GM18507 (cell line): ENCODE results near the gene AMN.

Source experiments
- DNase-seq: peaks from one replicate; pipeline ENCODE4 v3.0.0; 2011; ENCODE audit warnings: low read depth; ENCODE audit not compliant: insufficient read length; ENCODE audit errors: extremely low spot score
- FAIRE-seq: peaks from 2 replicates; lab custom pipeline; 2011; peaks lifted over from hg19 to GRCh38; lab: Jason Lieb, UNC

Gene AMN

GRCh38 chr14:102940729-102941362 lies 18.4 kb downstream of the AMN start:
- DNase-seq, result no peak
- FAIRE-seq, result no peak

- DNase-seq (no peak), FAIRE-seq (no peak)
Measured at GRCh38 chr14:102941419-102942011, 19.1 kb downstream of the AMN start.

GRCh38 chr14:102942069-102942468 lies 19.6 kb downstream of the AMN start:
- DNase-seq (no peak), FAIRE-seq (no peak)

- no peak for DNase-seq
- FAIRE-seq, result no peak
Measured at GRCh38 chr14:102943454-102943853, 21.0 kb downstream of the AMN start.

- DNase-seq, result no peak
- FAIRE-seq, result no peak
Measured at GRCh38 chr14:102943979-102944378, 21.5 kb downstream of the AMN start.

GRCh38 chr14:102944448-102945330 lies 22.2 kb downstream of the AMN start:
- DNase-seq (no peak), FAIRE-seq (no peak)

- FAIRE-seq (no peak), DNase-seq (no peak)
Measured at GRCh38 chr14:102945346-102946130, 23.1 kb downstream of the AMN start.

- DNase-seq, result no peak
- no peak for FAIRE-seq
Measured at GRCh38 chr14:102947321-102948103, 25.0 kb downstream of the AMN start.

- FAIRE-seq (no peak), DNase-seq (no peak)
Measured at GRCh38 chr14:102948698-102949061, 26.2 kb downstream of the AMN start.

- FAIRE-seq (peak; percentile 80), DNase-seq (peak; percentile 37)
Measured at GRCh38 chr14:102949062-102949800, 26.8 kb downstream of the AMN start.

GRCh38 chr14:102949801-102950451 lies 27.5 kb downstream of the AMN start:
- no peak for DNase-seq
- FAIRE-seq, result no peak

- FAIRE-seq (no peak), DNase-seq (no peak)
Measured at GRCh38 chr14:102951034-102951433, 28.6 kb downstream of the AMN start.

GRCh38 chr14:102951799-102952198 lies 29.3 kb downstream of the AMN start:
- no peak for DNase-seq
- FAIRE-seq, result no peak

- DNase-seq (no peak), FAIRE-seq (no peak)
Measured at GRCh38 chr14:102952276-102952675, 29.8 kb downstream of the AMN start.

GRCh38 chr14:102953100-102953499 lies 30.6 kb downstream of the AMN start:
- FAIRE-seq, result no peak
- no peak for DNase-seq

- FAIRE-seq, result no peak
- no peak for DNase-seq
Measured at GRCh38 chr14:102954081-102954789, 31.8 kb downstream of the AMN start.

- DNase-seq, result no peak
- FAIRE-seq, result no peak
Measured at GRCh38 chr14:102955636-102956408, 33.4 kb downstream of the AMN start.
